GM18505 (cell line): ENCODE data around the gene NFIA.

Source experiments
- ATAC-seq: cut with Tn5 transposase; IDR thresholded peaks from one replicate; pipeline ENCODE4 v1.9.1; 2021; ENCODE audit not compliant: unreplicated experiment
- POLR2A ChIP-seq: IDR thresholded peaks from 4 replicates; pipeline ENCODE4 v1.6.1; 2011; ENCODE audit warnings: borderline replicate concordance; ENCODE audit not compliant: insufficient read depth, insufficient read length; ENCODE audit errors: extremely low read depth

Gene NFIA

GRCh38 chr1:61224609-61225008, 142.2 kb downstream of the NFIA start:
- no peak for TF ChIP-seq POLR2A
- no peak for ATAC-seq

- TF ChIP-seq POLR2A = no peak
- ATAC-seq = no peak
These were observed 143.1 kb downstream of the NFIA start for GRCh38 chr1:61225478-61225877.

DNA sequence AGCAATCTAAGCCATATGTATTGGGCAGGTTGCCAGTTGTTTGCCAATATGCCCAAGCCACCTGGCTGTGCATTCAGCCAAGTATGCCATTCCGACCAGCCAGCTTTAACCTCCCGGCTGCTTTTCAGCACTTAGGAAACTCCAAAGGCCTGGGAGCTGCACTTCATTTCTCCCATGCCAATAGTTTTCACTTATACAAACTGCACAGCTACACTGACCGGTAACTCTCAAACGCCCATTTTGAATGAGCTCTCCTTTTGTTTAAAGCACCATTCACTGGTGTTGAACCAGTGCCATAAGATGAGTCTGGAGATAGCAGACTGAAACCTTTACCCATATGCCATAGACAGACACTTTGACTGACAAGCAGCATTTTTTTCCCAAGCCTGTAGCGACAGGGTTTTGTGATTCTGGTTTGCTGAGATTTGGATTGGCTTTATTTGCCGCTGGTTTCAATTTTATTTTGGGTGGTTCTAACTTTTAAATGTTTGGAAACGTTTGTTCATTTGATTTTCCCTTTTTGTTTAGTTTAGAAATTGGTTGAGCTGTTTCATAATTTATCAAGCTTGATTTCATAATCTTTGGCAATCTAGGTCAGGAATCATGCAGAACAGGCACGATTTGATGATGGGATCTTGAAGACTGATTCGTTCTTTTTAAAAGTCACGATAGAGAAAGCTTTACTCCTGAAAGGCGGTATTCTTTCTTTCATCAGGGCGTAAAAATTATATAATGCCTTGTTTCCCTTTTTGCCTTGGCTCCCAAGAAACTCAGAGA, 144.6 kb downstream of the NFIA start:
- no peak for TF ChIP-seq POLR2A
- ATAC-seq = no peak

DNA sequence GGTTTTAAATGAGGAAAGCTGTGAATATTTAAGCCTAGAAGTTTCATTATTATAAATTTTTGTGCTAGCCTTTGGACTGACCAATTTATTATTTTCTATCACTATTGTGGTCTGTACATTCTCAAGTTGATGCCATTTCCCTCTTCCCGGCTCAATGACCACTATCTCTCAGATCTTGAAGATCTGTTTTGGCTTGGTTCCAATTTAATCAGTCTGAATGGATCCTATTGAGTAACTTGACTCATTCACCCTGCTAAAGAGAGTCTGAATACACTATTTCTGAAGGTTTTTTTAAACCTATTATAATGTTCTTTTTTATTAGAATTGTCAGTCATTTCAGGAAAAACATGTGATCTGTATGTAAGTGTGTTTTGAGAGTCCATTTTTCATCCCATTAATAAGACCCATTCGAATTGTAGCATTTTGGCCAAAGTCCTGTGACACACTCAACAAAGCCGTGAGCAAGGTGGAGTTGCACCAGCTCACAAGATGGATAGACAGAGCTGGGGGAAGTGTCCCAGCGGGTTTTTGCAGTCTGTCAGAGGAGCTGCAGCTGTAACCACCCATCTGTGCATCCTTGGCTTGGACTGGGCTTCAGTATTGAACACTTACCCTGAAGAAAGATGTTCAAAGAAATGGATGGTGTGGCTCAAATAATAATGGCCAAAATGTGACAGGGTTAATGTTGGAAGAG, 145.6 kb downstream of the NFIA start:
- ATAC-seq = no peak
- no peak for TF ChIP-seq POLR2A

DNA sequence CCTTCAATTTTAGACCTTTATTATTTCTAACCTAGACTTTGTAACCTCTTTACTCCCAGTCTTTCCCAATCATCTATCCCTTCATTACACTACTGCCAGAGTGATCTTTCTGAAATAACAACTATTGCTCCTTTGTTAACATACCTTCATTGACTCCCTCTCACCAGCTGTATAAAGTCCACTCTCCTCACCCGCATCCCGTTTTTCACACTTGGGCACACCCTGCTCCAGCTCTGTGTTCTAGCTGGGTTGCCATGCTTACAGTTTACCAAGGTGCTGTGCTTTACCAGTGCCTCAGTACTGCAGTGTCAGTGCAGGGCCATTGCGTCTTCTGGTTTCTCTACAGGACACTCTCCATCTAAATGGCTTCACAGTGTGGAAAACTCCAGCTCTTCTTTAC, 148.2 kb downstream of the NFIA start:
- no peak for ATAC-seq
- no peak for TF ChIP-seq POLR2A

DNA sequence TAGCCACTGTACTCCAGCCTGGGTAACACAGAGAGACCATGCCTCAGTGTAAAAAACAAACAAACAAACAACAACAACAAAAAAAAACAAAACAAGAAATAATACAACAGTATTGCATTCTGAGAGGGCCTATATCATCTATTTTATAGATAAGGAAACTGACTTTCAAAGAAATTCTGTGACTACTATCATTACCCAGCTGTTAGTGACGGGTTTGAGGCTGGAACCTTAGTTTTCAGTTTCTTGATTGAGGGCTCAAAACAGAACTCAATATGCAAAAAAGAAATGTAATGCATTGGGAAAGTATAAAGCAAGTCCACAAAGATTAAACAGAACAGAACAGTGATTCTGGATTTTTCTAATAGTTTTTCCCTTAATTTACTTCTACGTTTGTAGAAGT, 149.4 kb downstream of the NFIA start:
- TF ChIP-seq POLR2A = no peak
- ATAC-seq = no peak

- TF ChIP-seq POLR2A = no peak
- no peak for ATAC-seq
These were observed 150.8 kb downstream of the NFIA start for GRCh38 chr1:61233121-61233660.

DNA sequence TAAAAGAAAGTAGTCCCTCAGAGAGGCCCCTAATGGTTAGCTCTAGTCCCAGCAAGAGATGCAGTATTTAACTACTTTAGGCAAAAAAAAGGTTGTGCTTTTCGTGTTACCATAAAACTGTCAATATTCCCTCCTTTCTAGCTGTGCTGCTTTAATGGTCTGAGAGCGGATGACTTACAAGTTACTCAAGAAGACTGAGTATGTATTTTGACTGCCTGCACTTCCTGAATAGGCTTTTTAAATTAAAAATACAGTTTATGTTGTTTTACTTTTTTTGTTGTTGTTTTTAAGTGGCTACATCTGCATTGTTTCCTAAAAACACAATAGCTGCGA, 152.2 kb downstream of the NFIA start:
- TF ChIP-seq POLR2A = no peak
- ATAC-seq = no peak

- TF ChIP-seq POLR2A = no peak
- ATAC-seq = no peak
These were observed 154.8 kb downstream of the NFIA start for GRCh38 chr1:61237147-61237546.

- TF ChIP-seq POLR2A = no peak
- ATAC-seq = no peak
These were observed 155.4 kb downstream of the NFIA start for GRCh38 chr1:61237659-61238358.

- TF ChIP-seq POLR2A = no peak
- no peak for ATAC-seq
These were observed 156.0 kb downstream of the NFIA start for GRCh38 chr1:61238359-61238665.

DNA sequence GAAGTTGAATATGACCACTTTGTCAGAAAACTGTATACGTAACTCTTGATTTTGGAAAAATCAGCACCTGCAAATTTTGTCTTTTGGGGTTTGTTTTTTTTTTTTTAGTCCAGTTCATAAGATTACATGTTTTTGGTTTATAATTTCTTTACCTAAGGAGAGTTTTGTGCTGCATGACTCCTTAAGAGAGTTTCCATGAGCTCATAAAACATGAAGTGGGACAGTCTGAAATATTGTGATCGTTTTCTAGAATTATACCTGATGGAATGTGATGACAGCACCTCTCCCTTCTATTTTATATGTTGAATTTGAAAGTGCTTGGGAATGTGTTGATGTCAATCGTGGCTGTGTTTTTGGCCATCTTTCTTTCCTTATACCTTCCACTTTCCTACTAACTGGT, 158.5 kb downstream of the NFIA start:
- no peak for ATAC-seq

GRCh38 chr1:61241411-61241838, 159.1 kb downstream of the NFIA start:
- TF ChIP-seq POLR2A = no peak
- no peak for ATAC-seq

More for the DNA sequence above, 158.5 kb downstream of the NFIA start:
- TF ChIP-seq POLR2A = no peak
